ENCODE results near the gene ZCCHC9. TPM values are rescaled to one million over a fixed set of nuclear protein-coding genes. Genes with fewer than 3 reads are reported as not detected.
"Not testable (repeated sequence)": the region's sequence is repeated elsewhere in the genome, so short reads cannot be mapped to it uniquely, and the experiment has no call there.

ZCCHC9 gene
- polyA plus RNA-seq, 1 experiment = 10.7 TPM

- no peak for DNase-seq (ENCODE audit: low read depth)
- Histone ChIP-seq H3K36me3 (ENCODE audit: control insufficient read depth, insufficient read depth, low read length) (no peaks in the 10 kb centered on the region), H3K27me3 (ENCODE audit: control insufficient read depth, insufficient read depth, low read length) (no peaks in the 10 kb centered on the region), H3K4me3 (ENCODE audit: low read depth, low read length) (no peak overlapping the region)
- CTCF ChIA-PET = interaction anchor here (0.7 to 1.4 kb wide), 2 partner anchors 43 to 585 kb away, joined by 3 read pairs; no protein-coding TSS in a partner anchor
- TF ChIP-seq CTCF (IDR thresholded peaks at IDR 0.05; ENCODE audit: insufficient read depth, low read depth, low read length) = no peak
- POLR2A ChIA-PET = no interaction called here
These were observed 44.6 kb upstream of the ZCCHC9 start for GRCh38 chr5:81256766-81257165.

GRCh38 chr5:81262796-81263195, 38.6 kb upstream of the ZCCHC9 start:
- DNase-seq (ENCODE audit: low read depth); CTCF ChIA-PET; H3K4me3 ChIP-seq (ENCODE audit: low read depth, low read length); H3K27me3 ChIP-seq (ENCODE audit: control insufficient read depth, insufficient read depth, low read length); POLR2A ChIA-PET; H3K36me3 ChIP-seq (ENCODE audit: control insufficient read depth, insufficient read depth, low read length): not testable (repeated sequence)

- DNase-seq (ENCODE audit: low read depth) = no peak
- no peak for TF ChIP-seq CTCF (IDR thresholded peaks at IDR 0.05; ENCODE audit: insufficient read depth, low read depth, low read length)
- Histone ChIP-seq H3K36me3 (ENCODE audit: control insufficient read depth, insufficient read depth, low read length) (no peaks in the 10 kb centered on the region), H3K4me3 (ENCODE audit: low read depth, low read length) (no peak overlapping the region), H3K27me3 (ENCODE audit: control insufficient read depth, insufficient read depth, low read length) (no peaks in the 10 kb centered on the region)
- ChIA-PET POLR2A (no interaction called here), CTCF (interaction anchor here (1.1 kb wide), 1 partner anchor 14 kb away, joined by 3 read pairs; no protein-coding TSS in a partner anchor)
These were observed 36.3 kb upstream of the ZCCHC9 start for GRCh38 chr5:81265101-81265500.

DNA sequence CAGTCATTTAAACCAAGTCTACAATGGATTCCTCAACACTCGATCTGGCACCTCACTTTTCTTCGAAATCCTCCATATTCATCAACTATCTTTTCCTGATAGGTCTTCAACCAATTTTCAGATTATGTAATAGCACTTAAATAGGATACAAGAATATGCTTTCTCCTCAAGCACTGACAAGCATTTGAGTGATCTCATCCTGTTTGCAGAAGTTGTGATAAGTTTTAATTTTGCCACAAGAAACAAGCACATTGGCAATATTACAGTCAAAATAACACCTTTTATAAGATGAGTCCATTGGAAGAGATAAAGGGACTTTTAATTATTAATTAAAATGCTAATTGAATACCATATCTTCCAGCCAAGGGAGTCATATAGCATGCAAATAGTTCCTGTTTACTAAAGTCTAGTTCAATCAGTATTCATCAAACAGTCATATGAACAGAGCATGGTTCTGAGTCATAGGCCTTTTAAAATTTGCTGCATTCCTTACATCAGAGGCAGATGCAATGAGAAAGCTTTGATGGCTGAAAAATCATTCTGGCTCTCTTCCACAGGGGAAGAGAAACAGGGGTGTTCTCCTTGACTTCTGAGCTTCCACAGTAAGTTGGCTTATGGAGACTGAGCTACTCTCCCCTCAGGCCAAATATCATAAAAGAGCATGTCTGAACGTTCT, 32.7 kb upstream of the ZCCHC9 start:
- TF ChIP-seq CTCF (IDR thresholded peaks at IDR 0.05; ENCODE audit: insufficient read depth, low read depth, low read length) = no peak
- H3K27me3 ChIP-seq (ENCODE audit: control insufficient read depth, insufficient read depth, low read length) = no peaks in the 10 kb centered on the region
- H3K4me3 ChIP-seq (ENCODE audit: low read depth, low read length) = no peak overlapping the region
- peak; percentile 85 for DNase-seq (ENCODE audit: low read depth)
- H3K36me3 ChIP-seq (ENCODE audit: control insufficient read depth, insufficient read depth, low read length) = no peaks in the 10 kb centered on the region
- CTCF ChIA-PET = interaction anchor here (0.6 to 1.1 kb wide), 3 partner anchors 17 to 1136 kb away, joined by 3 to 7 read pairs (median 5); no protein-coding TSS in a partner anchor
- POLR2A ChIA-PET = interaction anchor here (0.7 kb wide), 2 partner anchors 55 to 504 kb away, joined by 4 read pairs; no protein-coding TSS in a partner anchor

DNA sequence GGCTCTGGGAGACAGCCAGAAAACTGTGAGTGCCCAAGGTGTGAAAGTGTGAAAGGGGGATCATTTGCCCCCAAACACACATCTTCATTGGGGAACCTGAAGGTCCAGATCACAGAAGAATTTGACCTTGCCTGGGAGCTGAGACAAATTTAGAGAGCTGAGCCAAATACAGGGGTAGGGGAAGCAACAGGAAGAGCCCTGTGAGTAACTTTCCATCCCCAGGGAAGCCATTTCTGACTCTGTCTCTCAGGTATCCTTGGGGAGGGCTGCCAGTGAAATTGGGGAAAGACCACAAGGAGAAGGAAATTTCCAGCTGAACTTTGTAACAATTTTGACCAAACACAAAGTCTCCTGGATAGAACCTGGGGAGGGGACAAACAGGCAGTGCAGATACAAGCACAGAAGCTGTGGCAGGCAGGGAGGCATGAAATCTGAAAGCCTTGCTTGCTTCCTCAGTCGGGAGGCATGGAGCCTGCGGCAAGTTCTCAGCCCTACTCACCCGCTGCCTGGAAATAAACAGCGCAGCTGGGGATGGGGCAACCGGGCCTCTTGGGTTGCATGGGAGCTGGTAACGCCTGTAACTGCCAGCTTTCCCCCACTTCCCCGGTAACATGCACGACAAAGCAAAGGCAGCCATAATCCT, 31.5 kb upstream of the ZCCHC9 start:
- no peak for TF ChIP-seq CTCF (IDR thresholded peaks at IDR 0.05; ENCODE audit: insufficient read depth, low read depth, low read length)
- ChIA-PET CTCF (interaction anchor here (1.3 kb wide), 1 partner anchor 30 kb away, joined by 3 read pairs; no protein-coding TSS in a partner anchor), POLR2A (interaction anchor here (0.7 kb wide), 1 partner anchor 56 kb away, joined by 4 read pairs; no protein-coding TSS in a partner anchor)
- Histone ChIP-seq H3K36me3 (ENCODE audit: control insufficient read depth, insufficient read depth, low read length) (no peaks in the 10 kb centered on the region), H3K27me3 (ENCODE audit: control insufficient read depth, insufficient read depth, low read length) (no peaks in the 10 kb centered on the region), H3K4me3 (ENCODE audit: low read depth, low read length) (no peak overlapping the region)
- no peak for DNase-seq (ENCODE audit: low read depth)

GRCh38 chr5:81270394-81271027, 30.9 kb upstream of the ZCCHC9 start:
- H3K36me3 ChIP-seq (ENCODE audit: control insufficient read depth, insufficient read depth, low read length); POLR2A ChIA-PET; H3K27me3 ChIP-seq (ENCODE audit: control insufficient read depth, insufficient read depth, low read length); DNase-seq (ENCODE audit: low read depth); H3K4me3 ChIP-seq (ENCODE audit: low read depth, low read length): not testable (repeated sequence)
- CTCF ChIA-PET = interaction anchor here (1.3 kb wide), 1 partner anchor 29 kb away, joined by 3 read pairs; no protein-coding TSS in a partner anchor

All from BJ (cell line).